HUES48 (cell line): ENCODE measurements around the gene TROAP.
A peak's percentile ranks its signal among the peaks of the same experiment; 100 is the strongest.
"Not testable (repeated sequence)": the region's sequence is repeated elsewhere in the genome, so short reads cannot be mapped to it uniquely, and the experiment has no call there.

ENCODE experiments used
- H3K27ac ChIP-seq: one replicate; pipeline ENCODE4 v1.7.0; 2013; ENCODE audit warnings: low read depth, low read length, inconsistent platforms
- H3K27me3 ChIP-seq: 2 replicates; pipeline ENCODE4 v1.6.1; 2013; ENCODE audit warnings: mild to moderate bottlenecking, low read length; ENCODE audit not compliant: control insufficient read depth, insufficient read depth
- H3K36me3 ChIP-seq: 2 replicates; pipeline ENCODE4 v1.6.1; 2013; ENCODE audit warnings: low read length; ENCODE audit not compliant: control insufficient read depth, insufficient read depth
- H3K4me1 ChIP-seq: 2 replicates; pipeline ENCODE4 v1.6.1; 2013; ENCODE audit warnings: mild to moderate bottlenecking, low read length; ENCODE audit not compliant: control insufficient read depth, insufficient read depth
- H3K4me3 ChIP-seq: 2 replicates; pipeline ENCODE4 v1.5.1; 2013; ENCODE audit warnings: mild to moderate bottlenecking, low read depth, low read length
- H3K9ac ChIP-seq: 2 replicates; pipeline ENCODE4 v1.6.1; 2013; ENCODE audit warnings: mild to moderate bottlenecking, low read depth, low read length, moderate library complexity
- H3K9me3 ChIP-seq: 2 replicates; pipeline ENCODE4 v1.6.1; 2013; ENCODE audit warnings: low read length; ENCODE audit not compliant: control insufficient read depth, insufficient read depth

Gene TROAP

DNA sequence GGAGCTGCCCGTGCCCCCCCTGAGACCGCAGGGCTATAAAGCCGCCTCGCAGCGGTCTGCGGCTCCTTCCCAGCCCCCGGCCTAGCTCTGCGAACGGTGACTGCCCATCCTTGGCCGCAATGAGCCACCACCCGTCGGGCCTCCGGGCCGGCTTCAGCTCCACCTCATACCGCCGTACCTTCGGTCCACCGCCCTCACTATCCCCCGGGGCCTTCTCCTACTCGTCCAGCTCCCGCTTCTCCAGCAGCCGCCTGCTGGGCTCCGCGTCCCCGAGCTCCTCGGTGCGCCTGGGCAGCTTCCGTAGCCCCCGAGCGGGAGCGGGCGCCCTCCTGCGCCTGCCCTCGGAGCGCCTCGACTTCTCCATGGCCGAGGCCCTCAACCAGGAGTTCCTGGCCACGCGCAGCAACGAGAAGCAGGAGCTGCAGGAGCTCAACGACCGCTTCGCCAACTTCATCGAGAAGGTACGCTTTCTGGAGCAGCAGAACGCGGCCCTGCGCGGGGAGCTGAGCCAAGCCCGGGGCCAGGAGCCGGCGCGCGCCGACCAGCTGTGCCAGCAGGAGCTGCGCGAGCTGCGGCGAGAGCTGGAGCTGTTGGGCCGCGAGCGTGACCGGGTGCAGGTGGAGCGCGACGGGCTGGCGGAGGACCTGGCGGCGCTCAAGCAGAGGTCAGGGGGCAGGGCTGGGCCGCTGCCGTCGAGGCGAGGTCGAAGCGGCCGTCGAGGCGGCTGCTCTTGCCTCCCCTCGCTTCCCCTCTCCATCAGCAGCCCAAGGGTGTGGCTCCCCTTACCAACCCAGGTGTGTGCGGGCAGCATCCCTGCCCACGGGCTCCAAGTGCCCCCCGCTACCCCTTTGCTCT, 27.7 kb upstream of the TROAP start, which contains the start of gene PRPH:
TSS of gene PRPH (plus strand) at position 66 of the 855 bp plus-strand sequence. CDS start at position 120, 54 bp downstream.
- Histone ChIP-seq H3K9ac (no peak within 1 kb of the TSS), H3K36me3 (no peaks in the 10 kb centered on the region), H3K27me3 (peaks cover 74% of the 10 kb centered on the region), H3K27ac (no peak within 1 kb of the TSS), H3K4me3 (peak within 1 kb of the TSS; percentile 37; the same call in 1 of the 2 replicates), H3K4me1 (peaks cover 18% of the 10 kb centered on the region; the same call in 1 of the 2 replicates), H3K9me3 (no peaks in the 10 kb centered on the region)

DNA sequence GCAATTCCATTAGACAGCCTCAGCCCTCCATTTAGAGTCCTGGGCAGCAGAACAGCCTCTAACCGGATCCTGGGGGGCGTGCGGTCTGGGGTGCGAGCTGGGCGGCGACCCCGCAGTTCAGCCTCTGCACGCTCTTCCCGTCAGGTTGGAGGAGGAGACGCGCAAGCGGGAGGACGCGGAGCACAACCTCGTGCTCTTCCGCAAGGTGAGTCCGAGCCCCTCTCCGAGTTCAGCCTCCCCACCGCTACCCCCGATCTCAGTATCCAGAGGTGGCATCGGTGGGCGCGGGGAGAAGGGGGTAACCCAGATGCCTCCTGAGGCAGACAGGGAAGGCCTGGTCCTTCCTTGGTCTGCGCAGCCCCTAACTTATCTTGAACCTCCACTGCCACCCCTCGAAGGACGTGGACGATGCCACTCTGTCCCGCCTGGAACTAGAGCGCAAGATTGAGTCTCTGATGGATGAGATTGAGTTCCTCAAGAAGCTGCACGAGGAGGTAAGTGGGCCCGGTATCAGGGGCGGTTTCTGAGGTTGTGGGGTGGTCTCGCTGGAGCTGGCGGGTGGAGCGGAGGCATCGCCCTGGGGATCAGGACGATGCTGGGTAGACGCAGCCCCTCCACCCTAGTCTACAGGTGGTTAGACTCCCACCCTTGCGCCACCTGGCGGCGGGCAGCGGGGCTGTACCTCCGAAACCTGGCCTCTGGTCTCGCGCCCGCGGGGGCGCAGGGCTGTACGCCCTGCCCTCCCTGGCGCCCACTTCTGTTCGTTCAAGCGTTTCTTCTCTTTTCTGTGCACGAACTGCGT, 26.8 kb upstream of the TROAP start:
- Histone ChIP-seq H3K4me3 (peak overlapping the region; percentile 61), H3K27me3 (peaks cover 74% of the 10 kb centered on the region), H3K27ac (no peak overlapping the region), H3K36me3 (no peaks in the 10 kb centered on the region), H3K4me1 (peaks cover 18% of the 10 kb centered on the region; the same call in 1 of the 2 replicates), H3K9ac (no peak overlapping the region), H3K9me3 (no peaks in the 10 kb centered on the region)

DNA sequence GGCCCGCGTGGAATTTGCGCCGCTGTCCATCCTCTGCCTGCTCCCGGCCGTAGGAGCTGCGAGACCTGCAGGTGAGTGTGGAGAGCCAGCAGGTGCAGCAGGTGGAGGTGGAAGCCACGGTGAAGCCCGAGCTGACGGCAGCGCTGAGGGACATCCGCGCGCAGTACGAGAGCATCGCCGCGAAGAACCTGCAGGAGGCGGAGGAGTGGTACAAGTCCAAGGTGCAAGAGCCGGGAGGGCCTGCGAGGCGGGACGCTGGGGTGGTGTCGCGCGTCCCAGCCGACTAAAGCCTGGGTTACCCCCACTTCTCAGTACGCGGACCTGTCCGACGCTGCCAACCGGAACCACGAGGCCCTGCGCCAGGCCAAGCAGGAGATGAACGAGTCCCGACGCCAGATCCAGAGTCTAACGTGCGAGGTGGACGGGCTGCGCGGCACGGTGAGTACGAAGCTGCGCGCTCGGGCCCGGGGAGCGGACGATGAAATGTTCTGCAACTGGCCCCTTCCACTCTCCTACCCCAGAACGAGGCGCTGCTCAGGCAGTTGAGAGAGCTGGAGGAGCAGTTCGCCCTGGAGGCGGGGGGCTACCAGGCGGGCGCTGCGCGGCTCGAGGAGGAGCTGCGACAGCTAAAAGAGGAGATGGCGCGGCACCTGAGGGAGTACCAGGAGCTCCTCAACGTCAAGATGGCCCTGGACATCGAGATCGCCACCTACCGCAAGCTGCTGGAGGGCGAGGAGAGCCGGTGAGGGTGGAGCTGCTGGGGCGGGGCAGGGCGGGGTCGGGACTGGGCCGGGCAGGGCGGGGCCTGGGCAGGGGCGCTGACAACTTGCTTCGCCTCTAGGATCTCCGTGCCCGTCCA, 26.0 kb upstream of the TROAP start:
- Histone ChIP-seq H3K27ac (no peak overlapping the region), H3K4me1 (peaks cover 18% of the 10 kb centered on the region; the same call in 1 of the 2 replicates), H3K4me3 (peak overlapping the region; percentile 61), H3K27me3 (peaks cover 69% of the 10 kb centered on the region), H3K36me3 (no peaks in the 10 kb centered on the region), H3K9me3 (no peaks in the 10 kb centered on the region), H3K9ac (no peak overlapping the region)

DNA sequence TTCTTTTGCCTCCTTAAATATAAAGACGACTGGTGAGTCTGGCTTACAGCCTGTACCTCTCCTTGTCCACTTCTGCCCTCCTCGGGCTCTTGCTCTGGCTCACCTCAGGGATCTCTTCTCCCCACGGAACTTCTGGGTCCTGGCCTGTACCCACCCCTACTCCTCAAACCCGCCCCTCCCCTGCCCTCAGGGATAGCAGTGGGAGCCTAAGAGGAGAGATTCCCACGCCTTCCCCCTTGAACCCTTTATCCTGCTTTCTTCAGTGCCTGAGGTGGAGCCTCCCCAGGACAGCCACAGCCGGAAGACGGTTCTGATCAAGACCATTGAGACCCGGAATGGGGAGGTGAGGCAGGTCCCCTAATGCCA, 25.4 kb upstream of the TROAP start:
- Histone ChIP-seq H3K4me3 (peak overlapping the region; percentile 53; the same call in 1 of the 2 replicates), H3K36me3 (no peaks in the 10 kb centered on the region), H3K27me3 (peaks cover 62% of the 10 kb centered on the region), H3K27ac (no peak overlapping the region), H3K9ac (no peak overlapping the region), H3K4me1 (peaks cover 16% of the 10 kb centered on the region; the same call in 1 of the 2 replicates), H3K9me3 (no peaks in the 10 kb centered on the region)

DNA sequence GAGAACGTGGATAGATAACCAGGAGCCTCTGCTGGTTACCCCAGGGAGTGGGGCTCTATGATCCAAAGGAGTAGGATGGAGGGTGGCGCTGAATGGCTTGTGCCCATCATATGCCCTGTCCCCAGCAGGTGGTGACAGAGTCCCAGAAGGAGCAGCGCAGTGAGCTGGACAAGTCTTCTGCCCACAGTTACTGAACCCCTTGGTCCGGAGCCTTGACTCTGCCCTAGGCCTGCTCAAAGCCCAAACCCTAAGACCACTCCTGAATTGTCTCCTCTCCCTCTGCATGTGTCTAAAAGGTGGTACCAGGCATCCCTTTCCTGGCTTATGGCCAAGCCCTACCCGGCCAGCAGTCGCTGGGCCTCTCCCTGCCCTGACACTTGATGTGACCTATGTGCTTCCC, 24.9 kb upstream of the TROAP start:
- Histone ChIP-seq H3K27me3 (peaks cover 58% of the 10 kb centered on the region), H3K9ac (no peak overlapping the region), H3K4me3 (no peak overlapping the region), H3K27ac (no peak overlapping the region), H3K4me1 (peaks cover 12% of the 10 kb centered on the region; the same call in 1 of the 2 replicates), H3K36me3 (no peaks in the 10 kb centered on the region), H3K9me3 (no peaks in the 10 kb centered on the region)

DNA sequence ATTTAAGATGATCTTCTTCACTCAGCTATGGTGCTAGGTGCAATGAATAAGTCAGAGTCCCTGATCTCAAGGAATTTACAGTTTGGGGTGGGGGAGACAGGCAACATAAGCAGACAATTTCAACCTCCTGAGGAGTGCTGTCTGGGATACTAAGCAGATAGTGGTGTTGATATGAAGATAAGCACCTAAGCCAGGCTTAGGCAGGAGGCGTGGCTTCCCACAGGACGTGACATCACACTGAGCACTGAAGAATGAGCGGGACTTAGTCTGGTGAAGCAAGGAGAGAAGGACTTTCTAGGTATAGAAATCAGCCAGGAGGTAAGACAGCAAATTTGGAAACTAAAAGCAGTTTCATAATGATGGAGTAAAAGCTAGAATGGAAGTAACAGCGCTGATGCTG, 21.3 kb upstream of the TROAP start:
- Histone ChIP-seq H3K9me3 (no peaks in the 10 kb centered on the region), H3K9ac (no peak overlapping the region), H3K27me3 (peaks cover 22% of the 10 kb centered on the region), H3K36me3 (no peaks in the 10 kb centered on the region), H3K4me3 (no peak overlapping the region), H3K4me1 (0 out of 2 replicates have a peak, but pooled peaks cover 3% of the 10 kb centered on the region), H3K27ac (no peak overlapping the region)

DNA sequence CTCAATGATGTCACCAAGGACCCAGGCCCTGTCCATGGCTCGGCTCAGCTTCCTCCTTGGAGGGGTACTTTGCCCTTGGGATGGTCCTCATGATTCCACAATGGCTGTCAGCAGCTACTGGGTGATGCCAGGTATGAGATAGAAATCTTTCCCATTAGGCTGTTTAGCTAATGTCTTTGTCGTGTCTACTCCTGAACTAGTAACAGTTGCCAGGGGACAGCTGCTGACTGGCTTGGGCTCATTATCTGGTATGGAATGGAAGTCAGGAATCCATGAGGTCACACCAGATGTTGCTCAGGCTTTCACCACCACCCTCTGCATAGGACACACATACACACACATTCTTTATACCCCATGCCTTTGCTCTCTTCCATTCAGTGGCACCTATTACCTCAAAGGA, 18.9 kb upstream of the TROAP start:
- Histone ChIP-seq H3K36me3 (no peaks in the 10 kb centered on the region), H3K9ac (no peak overlapping the region), H3K4me3 (no peak overlapping the region), H3K27ac (no peak overlapping the region), H3K4me1 (no peaks in the 10 kb centered on the region), H3K9me3 (no peaks in the 10 kb centered on the region), H3K27me3 (no peaks in the 10 kb centered on the region; the same call in 1 of the 2 replicates)

DNA sequence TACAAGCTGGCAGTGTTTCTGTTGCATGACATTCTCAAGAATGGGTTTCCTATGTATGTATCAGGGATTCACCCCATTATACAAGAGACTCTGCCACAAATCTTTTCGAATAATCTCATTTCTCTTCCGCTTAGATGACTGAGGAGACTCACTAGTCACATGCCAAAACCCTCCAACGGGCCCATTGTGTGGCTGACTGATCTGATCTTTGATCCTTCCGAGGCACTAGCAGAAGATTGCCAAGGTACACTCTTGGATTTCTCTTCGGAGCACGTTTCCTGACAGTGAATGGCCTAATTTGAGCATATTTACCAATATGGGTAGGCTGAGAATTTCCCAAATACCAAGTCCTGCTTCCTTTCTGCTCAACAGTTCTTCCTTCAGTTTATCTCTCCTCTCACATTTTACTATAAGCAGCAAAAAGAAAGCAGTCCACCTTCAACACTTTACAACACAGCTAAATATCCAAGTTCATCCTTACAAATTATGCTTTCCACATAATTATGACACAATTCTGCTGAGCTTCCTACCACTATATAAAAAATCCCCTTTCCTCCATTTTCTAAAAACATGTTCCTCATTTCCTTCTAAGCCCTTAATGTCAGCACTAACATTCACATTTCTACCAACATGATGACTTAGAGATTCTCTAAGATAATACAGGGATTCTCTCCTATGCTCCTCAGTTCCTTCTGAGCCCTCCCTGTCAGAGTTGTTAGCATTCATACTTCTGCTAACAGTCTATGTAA, 17.1 kb upstream of the TROAP start:
- no peak overlapping the region for H3K4me3 ChIP-seq
- no peaks in the 10 kb centered on the region; the same call in 1 of the 2 replicates for H3K27me3 ChIP-seq
- H3K36me3 ChIP-seq: no peaks in the 10 kb centered on the region
- no peak overlapping the region for H3K27ac ChIP-seq
- H3K9me3 ChIP-seq: no peaks in the 10 kb centered on the region
- H3K4me1 ChIP-seq: no peaks in the 10 kb centered on the region
- no peak overlapping the region for H3K9ac ChIP-seq

DNA sequence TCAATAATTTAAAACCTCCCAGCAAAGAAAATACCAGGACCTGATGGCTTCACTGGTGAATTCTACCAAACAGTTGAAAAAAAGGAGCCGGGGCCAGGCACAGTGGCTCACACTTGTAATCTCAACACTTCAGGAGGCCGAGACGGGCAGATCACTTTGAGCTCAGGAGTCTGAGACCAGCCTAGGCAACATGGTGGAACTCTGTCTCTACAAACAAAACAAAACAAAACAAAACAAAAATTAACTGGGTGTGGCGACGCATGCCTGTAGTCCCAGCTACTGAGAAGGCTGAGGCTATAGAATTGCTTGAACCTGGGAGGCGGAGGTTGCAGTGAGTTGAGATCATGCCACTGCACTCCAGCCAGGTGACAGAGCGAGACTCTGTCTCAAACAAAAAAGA, 13.7 kb upstream of the TROAP start:
- no peak overlapping the region for H3K4me3 ChIP-seq
- H3K27ac ChIP-seq: no peak overlapping the region
- H3K27me3 ChIP-seq: no peaks in the 10 kb centered on the region; the same call in 1 of the 2 replicates
- H3K36me3 ChIP-seq: no peaks in the 10 kb centered on the region
- H3K9ac ChIP-seq: no peak overlapping the region
- H3K4me1 ChIP-seq: no peaks in the 10 kb centered on the region
- H3K9me3 ChIP-seq: no peaks in the 10 kb centered on the region

DNA sequence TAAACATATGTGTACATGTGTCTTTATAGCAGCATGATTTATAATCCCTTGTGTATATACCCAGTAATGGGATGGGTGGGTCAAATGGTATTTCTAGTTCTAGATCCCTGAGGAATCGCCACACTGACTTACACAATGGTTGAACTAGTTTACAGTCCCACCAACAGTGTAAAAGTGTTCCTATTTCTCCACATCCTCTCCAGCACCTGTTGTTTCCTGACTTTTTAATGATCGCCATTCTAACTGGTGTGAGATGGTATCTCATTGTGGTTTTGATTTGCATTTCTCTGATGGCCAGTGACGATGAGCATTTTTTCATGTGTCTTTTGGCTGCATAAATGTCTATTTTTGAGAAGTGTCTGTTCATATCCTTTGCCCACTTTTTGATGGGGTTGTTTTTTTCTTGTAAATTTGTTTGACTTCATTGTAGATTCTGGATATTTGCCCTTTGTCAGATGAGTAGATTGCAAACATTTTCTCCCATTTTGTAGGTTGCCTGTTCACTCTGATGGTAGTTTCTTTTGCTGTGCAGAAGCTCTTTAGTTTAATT, 12.5 kb upstream of the TROAP start:
- H3K9me3 ChIP-seq, H3K9ac ChIP-seq, H3K4me3 ChIP-seq, H3K36me3 ChIP-seq, H3K4me1 ChIP-seq, H3K27ac ChIP-seq, H3K27me3 ChIP-seq: not testable (repeated sequence)
